Measurements from ENCODE around the gene SLC35B1.
"Not testable (repeated sequence)": the region's sequence is repeated elsewhere in the genome, so short reads cannot be mapped to it uniquely, and the experiment has no call there.

Gene SLC35B1

DNA sequence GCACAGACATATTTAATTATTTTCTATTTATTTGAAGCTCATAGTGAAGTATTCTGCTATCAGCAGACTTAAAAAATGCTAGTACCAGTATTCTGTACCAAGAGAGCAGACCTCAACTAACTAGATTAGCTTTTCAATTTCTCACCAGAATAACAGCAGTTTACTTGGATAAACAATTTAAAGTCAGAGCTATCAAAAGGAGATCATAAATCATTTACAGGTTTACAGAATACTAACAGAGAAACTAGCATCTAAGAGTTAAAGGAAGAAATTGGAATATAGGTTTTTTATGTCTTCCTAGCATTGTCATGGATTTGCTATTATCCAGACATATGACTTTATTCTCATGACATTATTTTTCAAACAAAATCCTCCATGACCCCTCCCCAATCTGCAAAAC is 33.3 kb downstream of the SLC35B1 start:
- TF ChIP-seq, protein P1, sequence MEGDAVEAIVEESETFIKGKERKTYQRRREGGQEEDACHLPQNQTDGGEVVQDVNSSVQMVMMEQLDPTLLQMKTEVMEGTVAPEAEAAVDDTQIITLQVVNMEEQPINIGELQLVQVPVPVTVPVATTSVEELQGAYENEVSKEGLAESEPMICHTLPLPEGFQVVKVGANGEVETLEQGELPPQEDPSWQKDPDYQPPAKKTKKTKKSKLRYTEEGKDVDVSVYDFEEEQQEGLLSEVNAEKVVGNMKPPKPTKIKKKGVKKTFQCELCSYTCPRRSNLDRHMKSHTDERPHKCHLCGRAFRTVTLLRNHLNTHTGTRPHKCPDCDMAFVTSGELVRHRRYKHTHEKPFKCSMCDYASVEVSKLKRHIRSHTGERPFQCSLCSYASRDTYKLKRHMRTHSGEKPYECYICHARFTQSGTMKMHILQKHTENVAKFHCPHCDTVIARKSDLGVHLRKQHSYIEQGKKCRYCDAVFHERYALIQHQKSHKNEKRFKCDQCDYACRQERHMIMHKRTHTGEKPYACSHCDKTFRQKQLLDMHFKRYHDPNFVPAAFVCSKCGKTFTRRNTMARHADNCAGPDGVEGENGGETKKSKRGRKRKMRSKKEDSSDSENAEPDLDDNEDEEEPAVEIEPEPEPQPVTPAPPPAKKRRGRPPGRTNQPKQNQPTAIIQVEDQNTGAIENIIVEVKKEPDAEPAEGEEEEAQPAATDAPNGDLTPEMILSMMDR (IDR thresholded peaks at IDR 0.05; ENCODE audit: borderline replicate concordance, control extremely low read depth, extremely low read depth, insufficient read depth, missing control alignments): no peak
- no peak for DNase-seq (ENCODE audit: low spot score)
- in situ Hi-C loops (cut with MboI; ENCODE audit: low sequenced_read_pairs, unreplicated experiment): no loop called here

DNA sequence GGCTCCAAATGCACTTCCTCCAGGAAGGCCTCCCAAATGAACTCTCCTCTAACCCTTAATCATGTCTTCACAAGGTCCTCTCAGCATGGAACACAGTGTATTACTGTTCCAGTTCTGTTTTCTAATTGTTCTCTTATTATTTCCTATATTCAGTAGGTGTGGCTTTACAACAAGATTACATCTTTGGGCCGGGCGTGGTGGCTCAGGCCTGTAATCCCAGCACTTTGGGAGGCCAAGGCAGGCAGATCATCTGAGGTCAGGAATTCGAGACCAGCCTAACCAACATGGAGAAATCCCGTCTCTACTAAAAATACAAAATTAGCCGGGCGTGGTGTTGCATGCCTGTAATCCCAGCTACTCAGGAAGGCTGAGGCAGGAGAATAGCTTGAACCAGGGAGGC is 34.1 kb downstream of the SLC35B1 start:
- DNase-seq (ENCODE audit: low spot score); in situ Hi-C loops (cut with MboI; ENCODE audit: low sequenced_read_pairs, unreplicated experiment): not testable (repeated sequence)

DNA sequence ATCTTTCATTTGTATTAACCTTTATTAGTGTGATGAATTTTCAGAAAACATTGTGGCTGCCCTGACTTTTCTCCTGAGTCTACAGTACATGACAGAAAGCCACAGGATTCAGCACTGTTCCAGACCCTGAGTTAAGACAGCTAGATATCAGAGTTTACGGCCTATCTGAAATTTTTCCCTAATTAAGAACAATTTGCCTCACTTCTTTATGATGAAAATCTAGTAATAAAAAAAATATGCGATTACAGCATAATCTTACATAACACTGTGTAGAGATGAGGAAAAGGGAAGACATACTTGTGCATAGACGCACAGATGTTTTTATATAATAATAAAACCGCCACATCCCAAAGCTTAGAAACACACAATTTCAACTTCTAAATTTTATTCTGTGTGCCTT is 37.1 kb downstream of the SLC35B1 start:
- in situ Hi-C loops (cut with MboI; ENCODE audit: low sequenced_read_pairs, unreplicated experiment): no loop called here
- DNase-seq (ENCODE audit: low spot score): no peak
- TF ChIP-seq, protein P1 (IDR thresholded peaks at IDR 0.05; ENCODE audit: borderline replicate concordance, control extremely low read depth, extremely low read depth, insufficient read depth, missing control alignments): no peak

DNA sequence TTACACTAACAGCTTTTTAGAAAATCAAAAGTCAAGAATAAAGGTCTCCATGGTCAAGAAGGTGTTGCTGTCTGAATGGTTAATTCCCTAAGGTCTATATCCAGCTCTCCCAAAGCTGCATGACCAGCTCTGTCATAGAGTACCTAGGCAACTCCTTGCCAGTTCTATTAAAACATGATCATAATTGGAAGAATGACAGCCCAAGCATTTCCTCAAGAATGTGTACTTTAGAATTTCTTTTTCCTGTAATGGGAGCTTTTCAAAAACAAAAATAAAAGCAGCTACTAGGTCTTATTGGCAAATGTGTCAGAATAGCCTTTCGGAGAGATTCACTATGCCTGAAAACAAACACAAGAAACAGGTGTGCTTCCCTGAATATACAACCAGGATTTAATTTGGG is 37.8 kb downstream of the SLC35B1 start:
- TF ChIP-seq, protein P1 (IDR thresholded peaks at IDR 0.05; ENCODE audit: borderline replicate concordance, control extremely low read depth, extremely low read depth, insufficient read depth, missing control alignments): no peak
- in situ Hi-C loops (cut with MboI; ENCODE audit: low sequenced_read_pairs, unreplicated experiment): no loop called here
- DNase-seq (ENCODE audit: low spot score): no peak

DNA sequence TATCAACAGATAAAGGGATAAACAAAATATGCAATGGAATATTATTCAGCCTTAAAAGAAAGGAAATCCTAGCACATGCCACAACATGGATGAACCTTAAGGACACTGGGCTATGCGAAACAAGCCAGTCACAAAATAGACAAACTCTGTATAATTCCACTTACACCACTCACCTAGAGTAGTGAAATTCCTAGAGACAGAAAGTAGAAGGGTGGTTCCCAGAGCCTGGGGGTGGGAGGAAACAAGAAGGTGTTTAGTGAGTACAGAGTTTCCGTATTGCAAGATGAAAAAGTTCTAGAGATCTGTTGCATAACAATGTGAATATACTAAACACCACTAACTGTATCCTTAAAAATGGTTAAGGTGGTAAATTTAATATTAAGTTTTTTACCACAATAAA is 39.9 kb downstream of the SLC35B1 start:
- in situ Hi-C loops (cut with MboI; ENCODE audit: low sequenced_read_pairs, unreplicated experiment): no loop called here
- DNase-seq (ENCODE audit: low spot score): no peak
- TF ChIP-seq, protein P1 (IDR thresholded peaks at IDR 0.05; ENCODE audit: borderline replicate concordance, control extremely low read depth, extremely low read depth, insufficient read depth, missing control alignments): no peak

DNA sequence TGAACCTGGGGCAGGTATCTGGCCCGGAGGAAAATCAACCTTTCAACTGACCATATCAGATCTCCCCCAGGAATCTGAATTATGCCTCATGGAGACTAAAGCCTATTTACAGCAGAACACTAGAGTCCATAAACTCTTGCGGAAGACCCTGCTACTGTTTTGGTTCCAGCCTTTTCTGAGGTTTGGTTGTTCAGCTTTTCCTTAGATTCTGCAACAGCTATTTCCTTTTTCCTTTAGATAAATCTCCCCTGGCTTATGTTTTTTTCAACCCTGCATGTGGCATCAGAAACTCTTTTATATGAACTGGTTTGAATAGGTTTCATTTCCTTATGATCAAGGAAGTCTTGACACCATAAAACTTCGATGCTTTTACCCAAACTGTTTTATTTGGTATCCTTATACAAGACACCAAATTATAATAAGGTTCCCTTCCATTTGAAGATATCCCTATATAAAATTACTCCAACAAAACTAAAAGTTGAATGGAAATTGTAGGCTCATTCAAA is 43.0 kb downstream of the SLC35B1 start:
- in situ Hi-C loops (cut with MboI; ENCODE audit: low sequenced_read_pairs, unreplicated experiment): no loop called here
- no peak for DNase-seq (ENCODE audit: low spot score)
- TF ChIP-seq, protein P1 (IDR thresholded peaks at IDR 0.05; ENCODE audit: borderline replicate concordance, control extremely low read depth, extremely low read depth, insufficient read depth, missing control alignments): no peak

DNA sequence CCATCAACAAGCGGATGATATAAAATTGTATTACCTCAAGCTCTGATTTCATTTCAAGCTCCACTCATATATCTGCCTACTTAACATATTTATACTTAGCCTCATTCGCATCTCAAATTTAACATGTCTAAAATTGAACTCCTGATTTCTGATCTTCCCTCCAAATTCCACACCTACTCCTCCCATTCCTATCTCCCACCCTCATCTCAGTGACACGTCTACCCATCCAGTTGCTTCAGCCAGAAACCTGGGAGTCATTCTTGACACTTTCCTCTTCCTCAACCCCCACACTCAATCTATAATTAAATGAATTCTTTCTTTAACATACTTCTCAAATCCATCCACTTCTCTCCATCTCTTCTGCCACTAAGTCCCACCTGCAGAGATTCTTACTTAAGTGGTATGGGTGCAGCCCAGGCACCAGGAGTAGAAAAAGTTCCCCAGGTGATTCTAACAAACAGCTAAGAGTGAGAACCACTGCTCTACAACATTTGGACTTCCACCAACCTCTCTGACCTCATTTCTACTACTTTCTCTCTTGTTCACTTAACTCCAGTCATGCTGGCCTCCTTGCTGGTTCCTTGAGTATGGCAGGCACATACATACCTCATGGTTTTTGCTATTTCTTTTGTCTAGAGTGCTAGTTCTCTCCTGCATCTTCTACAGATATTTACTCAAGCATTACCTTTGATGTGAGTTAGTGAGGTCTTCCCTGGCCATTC is 47.9 kb downstream of the SLC35B1 start:
- in situ Hi-C loops (cut with MboI; ENCODE audit: low sequenced_read_pairs, unreplicated experiment): no loop called here
- TF ChIP-seq, protein P1 (IDR thresholded peaks at IDR 0.05; ENCODE audit: borderline replicate concordance, control extremely low read depth, extremely low read depth, insufficient read depth, missing control alignments): no peak
- peak; percentile 51 for DNase-seq (ENCODE audit: low spot score)

All from GM13976 (cell line).